ENCODE data around the gene IGSF3.

DNA sequence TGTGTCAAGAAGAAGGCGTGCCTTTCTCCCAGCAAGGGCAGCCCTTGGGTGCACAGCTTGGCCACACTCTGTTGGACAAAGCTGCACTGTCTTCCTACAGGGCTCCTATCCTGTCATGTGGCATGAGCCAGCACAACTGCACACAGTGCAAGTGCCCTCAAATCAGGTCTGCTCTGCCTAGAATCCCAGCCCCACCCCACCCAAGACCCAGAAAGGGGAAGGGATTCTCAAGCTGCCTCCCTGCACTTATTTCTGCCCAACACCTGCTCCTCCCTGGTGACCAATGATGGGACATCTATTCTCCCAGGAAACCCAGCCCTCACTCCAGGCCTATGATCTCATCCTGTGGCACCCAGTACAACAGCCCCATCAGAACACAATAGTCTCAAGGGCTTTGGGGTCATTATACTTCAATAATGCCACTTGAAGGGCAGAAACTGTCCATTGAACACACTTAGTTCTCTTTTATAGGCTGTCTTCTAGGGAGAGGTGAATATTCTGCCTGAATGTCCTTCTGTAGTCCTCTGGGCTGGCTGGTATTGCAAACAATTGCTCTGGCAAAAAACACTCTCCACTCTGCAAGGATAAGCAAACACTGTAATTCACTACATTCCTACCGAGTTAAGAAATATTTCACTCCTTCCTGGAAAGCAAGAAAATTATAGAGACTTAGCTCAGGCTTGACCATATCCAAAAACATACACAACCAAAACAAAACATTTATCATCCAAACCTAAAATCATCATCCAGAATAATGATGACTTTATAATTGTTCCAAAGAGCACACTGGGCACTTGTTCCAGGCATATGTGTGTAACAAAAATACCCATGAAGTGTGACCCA lies 43.1 kb upstream of the IGSF3 start:
- TF ChIP-seq, protein P1, sequence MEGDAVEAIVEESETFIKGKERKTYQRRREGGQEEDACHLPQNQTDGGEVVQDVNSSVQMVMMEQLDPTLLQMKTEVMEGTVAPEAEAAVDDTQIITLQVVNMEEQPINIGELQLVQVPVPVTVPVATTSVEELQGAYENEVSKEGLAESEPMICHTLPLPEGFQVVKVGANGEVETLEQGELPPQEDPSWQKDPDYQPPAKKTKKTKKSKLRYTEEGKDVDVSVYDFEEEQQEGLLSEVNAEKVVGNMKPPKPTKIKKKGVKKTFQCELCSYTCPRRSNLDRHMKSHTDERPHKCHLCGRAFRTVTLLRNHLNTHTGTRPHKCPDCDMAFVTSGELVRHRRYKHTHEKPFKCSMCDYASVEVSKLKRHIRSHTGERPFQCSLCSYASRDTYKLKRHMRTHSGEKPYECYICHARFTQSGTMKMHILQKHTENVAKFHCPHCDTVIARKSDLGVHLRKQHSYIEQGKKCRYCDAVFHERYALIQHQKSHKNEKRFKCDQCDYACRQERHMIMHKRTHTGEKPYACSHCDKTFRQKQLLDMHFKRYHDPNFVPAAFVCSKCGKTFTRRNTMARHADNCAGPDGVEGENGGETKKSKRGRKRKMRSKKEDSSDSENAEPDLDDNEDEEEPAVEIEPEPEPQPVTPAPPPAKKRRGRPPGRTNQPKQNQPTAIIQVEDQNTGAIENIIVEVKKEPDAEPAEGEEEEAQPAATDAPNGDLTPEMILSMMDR (conservative IDR thresholded peaks at IDR 0.05) = no peak
- TF ChIP-seq ZFX (IDR thresholded peaks at IDR 0.05) = no peak

Data from C4-2B (cell line).